Ectodermal cell (in vitro differentiated cells): ENCODE measurements around the gene ZC3HAV1L.

Experiments used
- H3K27ac ChIP-seq: 2 replicates; pipeline ENCODE4 v1.7.0; 2013; ENCODE audit warnings: mild to moderate bottlenecking, low read depth, low read length; ENCODE audit not compliant: insufficient read depth, poor library complexity, severe bottlenecking
- H3K27me3 ChIP-seq: 2 replicates; pipeline ENCODE4 v1.7.0; 2013; ENCODE audit warnings: mild to moderate bottlenecking, low read length; ENCODE audit not compliant: insufficient read depth, control insufficient read depth, poor library complexity, severe bottlenecking
- H3K36me3 ChIP-seq: one replicate; pipeline ENCODE4 v1.7.0; 2013; ENCODE audit warnings: low read length; ENCODE audit not compliant: control insufficient read depth, insufficient read depth
- H3K4me1 ChIP-seq: one replicate; pipeline ENCODE4 v1.7.0; 2013; ENCODE audit warnings: low read length; ENCODE audit not compliant: control insufficient read depth, insufficient read depth
- H3K4me3 ChIP-seq: 2 replicates; pipeline ENCODE4 v1.7.0; 2013; ENCODE audit warnings: low read depth, low read length, control low read depth; ENCODE audit not compliant: insufficient read depth
- H3K9me3 ChIP-seq: 2 replicates; pipeline ENCODE4 v1.7.0; 2013; ENCODE audit warnings: mild to moderate bottlenecking, low read length, moderate library complexity; ENCODE audit not compliant: control insufficient read depth
- WGBS, 2 experiments: methylation state at CpG; one replicate each; pipeline ENCODE4 v1.1.7; 2013; ENCODE audit warnings: missing lambda C conversion rate in 2 of 2; 5-methylcytosine and 5-hydroxymethylcytosine counted together

Gene ZC3HAV1L

GRCh38 chr7:139023076-139023475 is 12.8 kb downstream of the ZC3HAV1L start:
- no peaks in the 10 kb centered on the region for H3K36me3 ChIP-seq
- H3K4me3 ChIP-seq, result no peak overlapping the region
- peaks cover 5% of the 10 kb centered on the region for H3K4me1 ChIP-seq
- H3K27me3 ChIP-seq, result no peaks in the 10 kb centered on the region
- H3K9me3 ChIP-seq, result no peaks in the 10 kb centered on the region
- H3K27ac ChIP-seq, result no peak overlapping the region
- 91 to 93% methylated on average over 5 of the region's 5 CpGs for WGBS, 2 experiments

DNA sequence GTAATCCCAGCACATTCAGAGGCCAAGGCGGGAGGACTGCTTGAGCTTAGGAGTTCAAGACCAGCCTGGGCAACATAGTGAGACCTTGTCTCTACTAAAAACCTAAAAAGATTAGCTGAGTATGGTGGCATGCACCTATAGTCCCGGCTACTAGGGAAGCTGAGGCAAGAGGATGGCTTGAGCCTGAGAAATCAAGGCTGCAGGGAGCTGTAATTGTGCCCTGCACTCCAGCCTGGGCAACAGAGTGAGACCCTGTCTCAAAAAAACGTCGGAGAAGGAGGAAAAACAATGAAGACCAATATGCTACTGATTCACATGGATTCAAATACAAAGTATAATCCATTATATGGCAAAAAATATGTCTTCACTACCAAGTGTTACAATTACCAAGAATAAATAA is 13.6 kb downstream of the ZC3HAV1L start:
- Histone ChIP-seq H3K4me3 (no peak overlapping the region), H3K9me3 (no peaks in the 10 kb centered on the region), H3K27ac (no peak overlapping the region), H3K4me1 (peaks cover 5% of the 10 kb centered on the region), H3K27me3 (no peaks in the 10 kb centered on the region), H3K36me3 (no peaks in the 10 kb centered on the region)
- WGBS, 2 experiments, result 77 to 84% methylated on average over 4 of the region's 4 CpGs

- Histone ChIP-seq H3K27me3 (no peaks in the 10 kb centered on the region), H3K27ac (peak overlapping the region; percentile 26), H3K9me3 (no peaks in the 10 kb centered on the region), H3K36me3 (no peaks in the 10 kb centered on the region), H3K4me3 (no peak overlapping the region), H3K4me1 (peaks cover 5% of the 10 kb centered on the region)
- WGBS, 2 experiments, result 87 to 90% methylated on average over 3 of the region's 3 CpGs
Observed at GRCh38 chr7:139018910-139019309, 16.9 kb downstream of the ZC3HAV1L start.

- no peaks in the 10 kb centered on the region for H3K36me3 ChIP-seq
- peaks cover 5% of the 10 kb centered on the region for H3K4me1 ChIP-seq
- 74 to 77% methylated on average over 7 of the region's 7 CpGs for WGBS, 2 experiments
- H3K27ac ChIP-seq, result no peak overlapping the region
- H3K9me3 ChIP-seq, result no peaks in the 10 kb centered on the region
- H3K4me3 ChIP-seq, result no peak overlapping the region
- no peaks in the 10 kb centered on the region for H3K27me3 ChIP-seq
Observed at GRCh38 chr7:139016931-139017511, 18.8 kb downstream of the ZC3HAV1L start.

GRCh38 chr7:139011373-139011772 is 24.5 kb downstream of the ZC3HAV1L start:
- Histone ChIP-seq H3K27ac (no peak overlapping the region), H3K4me3 (no peak overlapping the region), H3K27me3 (no peaks in the 10 kb centered on the region), H3K4me1 (no peaks in the 10 kb centered on the region), H3K9me3 (no peaks in the 10 kb centered on the region), H3K36me3 (no peaks in the 10 kb centered on the region)
- WGBS, 2 experiments, result 92 to 93% methylated on average over 3 of the region's 3 CpGs

DNA sequence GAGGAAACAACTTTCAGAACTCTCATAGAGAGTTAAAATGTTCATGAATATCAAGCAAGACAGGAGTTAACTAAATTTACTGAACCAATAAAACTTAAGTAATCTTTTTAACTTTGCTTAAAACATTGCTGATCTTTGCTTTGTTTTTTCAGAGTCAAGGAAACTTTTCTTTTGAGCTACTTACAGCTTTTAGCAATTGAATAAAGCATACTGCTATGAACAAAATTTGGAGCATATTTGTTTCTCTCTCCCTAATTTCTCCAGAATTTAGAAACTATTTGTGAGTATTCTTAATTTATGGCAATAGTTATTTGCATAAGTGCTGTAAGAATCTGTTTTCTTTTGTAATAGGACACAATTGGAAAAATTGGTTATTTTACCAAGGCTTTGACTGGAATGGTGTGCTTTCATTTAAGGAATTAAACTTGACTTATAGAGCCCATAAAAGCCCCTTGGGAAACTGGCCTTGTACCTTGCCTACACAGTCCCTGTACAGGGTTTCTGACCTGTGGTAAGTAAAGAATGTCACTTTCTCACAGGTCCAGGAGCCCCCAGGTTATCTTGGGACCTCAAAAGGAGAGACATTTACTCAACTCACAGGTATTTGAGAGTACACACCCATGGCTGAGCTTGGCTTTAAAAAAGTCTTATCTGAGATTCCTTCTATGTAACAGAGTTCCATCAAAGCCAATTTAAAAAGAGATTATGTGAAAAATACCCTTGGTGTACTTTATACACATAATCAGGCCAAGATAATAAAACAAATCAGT is 31.3 kb downstream of the ZC3HAV1L start:
- no peaks in the 10 kb centered on the region for H3K36me3 ChIP-seq
- H3K4me1 ChIP-seq, result no peaks in the 10 kb centered on the region
- H3K4me3 ChIP-seq, result no peak overlapping the region
- no peaks in the 10 kb centered on the region for H3K27me3 ChIP-seq
- peaks cover 3% of the 10 kb centered on the region for H3K9me3 ChIP-seq
- no peak overlapping the region for H3K27ac ChIP-seq

DNA sequence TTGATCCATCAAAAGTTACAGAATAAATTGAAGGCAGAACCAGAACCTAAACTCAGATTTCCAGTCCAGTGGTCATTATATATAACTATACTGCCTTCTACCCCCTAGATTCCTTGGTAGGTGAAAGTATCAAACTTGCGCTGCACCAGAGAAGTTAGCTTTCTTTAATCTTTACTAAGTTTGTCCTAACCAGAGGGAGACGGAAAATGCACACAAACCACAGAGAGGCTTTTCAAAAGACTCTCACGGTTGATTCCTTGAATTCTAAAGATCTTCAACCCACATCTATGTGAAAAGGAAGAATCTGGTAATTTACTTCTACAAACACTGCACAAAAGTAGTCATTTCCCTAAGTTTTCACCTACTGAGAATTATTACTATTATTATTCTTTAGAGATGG is 36.4 kb downstream of the ZC3HAV1L start:
- Histone ChIP-seq H3K27ac (no peak overlapping the region), H3K36me3 (no peaks in the 10 kb centered on the region), H3K27me3 (no peaks in the 10 kb centered on the region), H3K9me3 (peaks cover 3% of the 10 kb centered on the region), H3K4me1 (no peaks in the 10 kb centered on the region), H3K4me3 (no peak overlapping the region)
- 98 to 100% methylated on average over 3 of the region's 3 CpGs for WGBS, 2 experiments

GRCh38 chr7:138992052-138992531 is 43.8 kb downstream of the ZC3HAV1L start:
- H3K27ac ChIP-seq, result no peak overlapping the region
- WGBS, 2 experiments, result 89 to 90% methylated on average over 8 of the region's 8 CpGs
- no peak overlapping the region for H3K4me3 ChIP-seq
- no peaks in the 10 kb centered on the region for H3K36me3 ChIP-seq
- peaks cover 3% of the 10 kb centered on the region for H3K9me3 ChIP-seq
- no peaks in the 10 kb centered on the region for H3K4me1 ChIP-seq
- H3K27me3 ChIP-seq, result no peaks in the 10 kb centered on the region

DNA sequence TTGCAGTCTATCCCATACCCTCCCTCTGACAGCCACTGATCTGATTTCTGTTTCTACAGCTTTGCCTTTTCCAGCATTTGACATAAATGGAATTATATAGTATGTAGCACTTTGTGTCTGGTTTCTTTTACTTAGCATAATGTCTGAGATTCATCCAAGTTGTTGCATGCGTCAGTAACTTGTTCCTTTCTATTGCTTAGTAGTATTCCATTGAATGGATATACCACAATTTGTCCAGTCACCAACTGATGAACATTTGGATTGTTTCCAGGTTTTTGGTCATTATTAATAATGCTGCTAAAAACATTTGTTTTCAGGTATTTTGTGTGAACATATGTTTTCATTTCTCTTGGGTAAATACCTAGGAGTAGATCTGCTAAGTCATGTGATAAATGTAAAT is 48.2 kb downstream of the ZC3HAV1L start:
- H3K9me3 ChIP-seq, result peaks cover 3% of the 10 kb centered on the region
- peaks cover 3% of the 10 kb centered on the region for H3K27me3 ChIP-seq
- H3K36me3 ChIP-seq, result no peaks in the 10 kb centered on the region
- 94 to 100% methylated on average over 1 of the region's 1 CpG for WGBS, 2 experiments
- H3K4me3 ChIP-seq, result no peak overlapping the region
- no peak overlapping the region for H3K27ac ChIP-seq
- H3K4me1 ChIP-seq, result no peaks in the 10 kb centered on the region

- Histone ChIP-seq H3K9me3 (no peaks in the 10 kb centered on the region), H3K27ac (no peak overlapping the region), H3K4me1 (peaks cover 21% of the 10 kb centered on the region), H3K36me3 (no peaks in the 10 kb centered on the region), H3K4me3 (peak overlapping the region; percentile 50), H3K27me3 (peaks cover 11% of the 10 kb centered on the region)
- WGBS, 2 experiments, result 31 to 33% methylated on average over 14 of the region's 14 CpGs
Observed at GRCh38 chr7:138982204-138982623, 53.6 kb downstream of the ZC3HAV1L start.
